Fibroblast of lung (primary cell): ENCODE results near the gene PDLIM4. TPM values are rescaled to one million over a fixed set of nuclear protein-coding genes. Genes with fewer than 3 reads are reported as not detected.

Experiments
- DNase-seq, 2 donors: peaks; one replicate each; pipeline versions ENCODE4 v3.0.0 to v3.0.0-alpha.2; 2010; ENCODE audit warnings: low read depth in 2 of 2
- H2AFZ ChIP-seq: 2 replicates; pipeline ENCODE4 v1.5.1; 2012; ENCODE audit warnings: low read length, control low read depth, inconsistent platforms
- H3K27ac ChIP-seq: 2 replicates; pipeline ENCODE4 v1.5.1; 2011; ENCODE audit warnings: low read length, control low read depth; ENCODE audit not compliant: insufficient read depth
- H3K27me3 ChIP-seq: 2 replicates; pipeline ENCODE4 v1.5.1; 2011; ENCODE audit warnings: mild to moderate bottlenecking, low read length; ENCODE audit not compliant: control insufficient read depth, insufficient read depth
- H3K36me3 ChIP-seq: 2 replicates; pipeline ENCODE4 v1.5.1; 2011; ENCODE audit warnings: low read length; ENCODE audit not compliant: control insufficient read depth, insufficient read depth
- H3K4me1 ChIP-seq: 2 replicates; pipeline ENCODE4 v1.5.1; 2011; ENCODE audit warnings: low read length; ENCODE audit not compliant: control insufficient read depth, insufficient read depth; ENCODE audit errors: extremely low read depth
- H3K4me2 ChIP-seq: 2 replicates; pipeline ENCODE4 v1.5.1; 2011; ENCODE audit warnings: low read length, control low read depth; ENCODE audit not compliant: insufficient read depth; ENCODE audit errors: extremely low read depth
- H3K4me3 ChIP-seq, 4 experiments: fragments of 200-600 bp in 1 of 4; sonication (generic) in 1 of 4; replicated peaks in 1 of 4; 2 replicates each; pipeline ENCODE4 v1.5.1; 2011 to 2016; ENCODE audit warnings: low read length in 4 of 4, low read depth in 3 of 4, mild to moderate bottlenecking in 3 of 4, control low read depth in 2 of 4, inconsistent platforms in 1 of 4, mixed read lengths in 1 of 4; ENCODE audit not compliant: insufficient read depth in 1 of 4; ENCODE audit errors: control extremely low read depth in 1 of 4
- H3K79me2 ChIP-seq: 2 replicates; pipeline ENCODE4 v1.5.1; 2012; ENCODE audit warnings: mild to moderate bottlenecking, low read length, inconsistent platforms; ENCODE audit not compliant: control insufficient read depth, insufficient read depth
- H3K9ac ChIP-seq: 2 replicates; pipeline ENCODE4 v1.5.1; 2011; ENCODE audit warnings: mild to moderate bottlenecking, low read length, control low read depth; ENCODE audit not compliant: insufficient read depth
- H3K9me3 ChIP-seq: 2 replicates; pipeline ENCODE4 v1.5.1; 2012; ENCODE audit warnings: low read depth, low read length; ENCODE audit not compliant: control insufficient read depth, insufficient read depth
- H4K20me1 ChIP-seq: 2 replicates; pipeline ENCODE4 v1.5.1; 2011; ENCODE audit warnings: low read length; ENCODE audit not compliant: control insufficient read depth, insufficient read depth; ENCODE audit errors: extremely low read depth
- EZH2 ChIP-seq: IDR thresholded peaks from 2 replicates; pipeline ENCODE4 v1.5.1; 2012; ENCODE audit warnings: low read length, control low read depth, mild to moderate bottlenecking; ENCODE audit errors: missing control alignments
- polyA plus RNA-seq, 2 donors: library from polyadenylated mRNA; depleted of rRNA in 1 of 2; stranded (reverse) in 1 of 2; unstranded in 1 of 2; fragments of >200 nt; gene quantifications; 2 replicates each; pipeline ENCODE4 v1.2.1, GENCODE V29; 2011 to 2012; ENCODE audit warnings: missing spikeins in 1 of 2
- total RNA-seq: library from RNA; depleted of rRNA; stranded (reverse); fragments of >200 nt; gene quantifications from 2 replicates; pipeline ENCODE4 v1.2.1, GENCODE V29; 2014
- TF ChIP-seq, protein P1 (sequence below), 2 donors: IDR thresholded peaks in 1 of 2; conservative IDR thresholded peaks in 1 of 2; 1 replicate in 1 of 2; 2 replicates in 1 of 2; pipeline ENCODE4 v1.5.1; 2011 to 2012; ENCODE audit warnings: low read length in 2 of 2, control low read depth in 1 of 2, inconsistent platforms in 1 of 2, low read depth in 1 of 2, mild to moderate bottlenecking in 1 of 2

The PDLIM4 gene
- total and polyA plus RNA-seq, 2 donors (not counting 1 experiment from before 2014, with no cell fraction given) = 10.7 to 67.2 TPM

DNA sequence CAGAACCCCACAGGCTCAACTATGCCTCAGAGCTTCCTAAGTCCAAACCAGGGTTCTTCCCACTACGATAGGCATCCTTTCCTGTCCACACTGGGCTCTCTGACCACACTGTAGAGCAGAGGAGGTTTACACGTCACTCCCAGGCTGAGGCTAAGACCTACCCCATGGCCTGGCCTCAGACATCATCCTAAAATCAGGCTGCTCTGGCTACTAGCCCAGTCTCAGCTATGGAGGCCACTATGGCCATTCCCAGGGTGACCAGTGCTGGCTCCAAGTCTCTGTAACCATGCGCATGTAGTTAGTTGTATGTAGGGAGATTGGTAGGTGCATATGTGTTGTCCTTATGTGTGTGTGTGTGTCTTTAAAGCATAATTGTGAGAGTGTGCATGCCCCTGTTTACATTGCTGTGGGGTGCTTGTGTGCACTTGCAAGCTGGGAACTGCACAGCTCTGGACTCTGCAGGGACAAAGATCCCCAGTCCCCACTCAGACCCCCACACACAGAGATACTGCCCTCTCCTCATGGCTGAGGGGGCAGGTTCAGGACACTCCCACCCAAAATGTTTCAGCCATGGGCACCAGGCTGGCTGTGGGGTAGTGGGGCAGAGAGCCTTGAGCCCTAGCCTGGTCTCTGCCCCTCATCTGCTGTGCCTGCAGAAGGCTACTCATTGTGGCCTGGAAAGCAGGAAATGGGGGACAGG is 12.3 kb downstream of the PDLIM4 start:
- peaks cover 26% of the 10 kb centered on the region for H3K36me3 ChIP-seq
- TF ChIP-seq, protein P1, sequence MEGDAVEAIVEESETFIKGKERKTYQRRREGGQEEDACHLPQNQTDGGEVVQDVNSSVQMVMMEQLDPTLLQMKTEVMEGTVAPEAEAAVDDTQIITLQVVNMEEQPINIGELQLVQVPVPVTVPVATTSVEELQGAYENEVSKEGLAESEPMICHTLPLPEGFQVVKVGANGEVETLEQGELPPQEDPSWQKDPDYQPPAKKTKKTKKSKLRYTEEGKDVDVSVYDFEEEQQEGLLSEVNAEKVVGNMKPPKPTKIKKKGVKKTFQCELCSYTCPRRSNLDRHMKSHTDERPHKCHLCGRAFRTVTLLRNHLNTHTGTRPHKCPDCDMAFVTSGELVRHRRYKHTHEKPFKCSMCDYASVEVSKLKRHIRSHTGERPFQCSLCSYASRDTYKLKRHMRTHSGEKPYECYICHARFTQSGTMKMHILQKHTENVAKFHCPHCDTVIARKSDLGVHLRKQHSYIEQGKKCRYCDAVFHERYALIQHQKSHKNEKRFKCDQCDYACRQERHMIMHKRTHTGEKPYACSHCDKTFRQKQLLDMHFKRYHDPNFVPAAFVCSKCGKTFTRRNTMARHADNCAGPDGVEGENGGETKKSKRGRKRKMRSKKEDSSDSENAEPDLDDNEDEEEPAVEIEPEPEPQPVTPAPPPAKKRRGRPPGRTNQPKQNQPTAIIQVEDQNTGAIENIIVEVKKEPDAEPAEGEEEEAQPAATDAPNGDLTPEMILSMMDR (conservative IDR thresholded peaks at IDR 0.05 in 1 of 2, IDR thresholded peaks at IDR 0.05 in 1 of 2; ENCODE audit: low read depth in 1 of 2, low read length in 2 of 2) = no peak
- TF ChIP-seq EZH2 = no peak
- peak overlapping the region; percentile 59 for H3K4me2 ChIP-seq
- no peaks in the 10 kb centered on the region for H3K27me3 ChIP-seq
- H4K20me1 ChIP-seq = no peaks in the 10 kb centered on the region
- DNase-seq = peak in 1 of 2 donors; percentile 28
- no peak overlapping the region for H3K9ac ChIP-seq
- H3K27ac ChIP-seq = peak overlapping the region; percentile 79
- no peak overlapping the region for H2AFZ ChIP-seq
- H3K4me3 ChIP-seq = no peak overlapping the region
- no peaks in the 10 kb centered on the region for H3K79me2 ChIP-seq
- peaks cover 30% of the 10 kb centered on the region for H3K4me1 ChIP-seq
- H3K9me3 ChIP-seq = no peaks in the 10 kb centered on the region

- no peak overlapping the region for H3K4me3 ChIP-seq
- TF ChIP-seq EZH2 = no peak
- TF ChIP-seq, protein P1 (conservative IDR thresholded peaks at IDR 0.05 in 1 of 2, IDR thresholded peaks at IDR 0.05 in 1 of 2; ENCODE audit: low read depth in 1 of 2, low read length in 2 of 2) = no peak
- H3K36me3 ChIP-seq = peaks cover 26% of the 10 kb centered on the region
- DNase-seq = no peak
- no peaks in the 10 kb centered on the region for H4K20me1 ChIP-seq
- no peak overlapping the region for H3K9ac ChIP-seq
- no peak overlapping the region for H2AFZ ChIP-seq
- no peaks in the 10 kb centered on the region for H3K79me2 ChIP-seq
- peaks cover 25% of the 10 kb centered on the region for H3K4me1 ChIP-seq
- no peaks in the 10 kb centered on the region for H3K9me3 ChIP-seq
- no peak overlapping the region for H3K27ac ChIP-seq
- no peak overlapping the region for H3K4me2 ChIP-seq
- H3K27me3 ChIP-seq = no peaks in the 10 kb centered on the region
These were observed 12.8 kb downstream of the PDLIM4 start for GRCh38 chr5:132270335-132270665.

GRCh38 chr5:132270706-132271105 is 13.2 kb downstream of the PDLIM4 start:
- H3K36me3 ChIP-seq = peaks cover 26% of the 10 kb centered on the region
- no peaks in the 10 kb centered on the region for H3K9me3 ChIP-seq
- H3K27ac ChIP-seq = no peak overlapping the region
- TF ChIP-seq EZH2 = no peak
- TF ChIP-seq, protein P1 (conservative IDR thresholded peaks at IDR 0.05 in 1 of 2, IDR thresholded peaks at IDR 0.05 in 1 of 2; ENCODE audit: low read depth in 1 of 2, low read length in 2 of 2) = no peak
- H3K4me2 ChIP-seq = no peak overlapping the region
- no peaks in the 10 kb centered on the region for H3K79me2 ChIP-seq
- no peak overlapping the region for H3K4me3 ChIP-seq
- no peak overlapping the region for H2AFZ ChIP-seq
- no peaks in the 10 kb centered on the region for H3K27me3 ChIP-seq
- H4K20me1 ChIP-seq = no peaks in the 10 kb centered on the region
- peaks cover 21% of the 10 kb centered on the region for H3K4me1 ChIP-seq
- DNase-seq = no peak
- no peak overlapping the region for H3K9ac ChIP-seq
